Embryonic facial prominence (tissue), 1 donor: Measurements from ENCODE around the gene SUSD1.
"Not testable (repeated sequence)": the region's sequence is repeated elsewhere in the genome, so short reads cannot be mapped to it uniquely, and the experiment has no call there.

Source experiments
- DNase-seq: peaks from one replicate; pipeline ENCODE4 v3.0.0-alpha.2; 2016; ENCODE audit errors: extremely low spot score

The SUSD1 gene

GRCh38 chr9:112129246-112129645 is 45.9 kb downstream of the SUSD1 start:
- no peak for DNase-seq

- DNase-seq = not testable (repeated sequence)
Observed at GRCh38 chr9:112128399-112128798, 46.7 kb downstream of the SUSD1 start.

GRCh38 chr9:112127281-112127680 is 47.8 kb downstream of the SUSD1 start:
- DNase-seq = no peak

- DNase-seq = no peak
Observed at GRCh38 chr9:112125951-112126388, 49.1 kb downstream of the SUSD1 start.

- no peak for DNase-seq
Observed at GRCh38 chr9:112124156-112124555, 50.9 kb downstream of the SUSD1 start.

GRCh38 chr9:112121633-112122032 is 53.5 kb downstream of the SUSD1 start:
- DNase-seq = no peak

- no peak for DNase-seq
Observed at GRCh38 chr9:112120439-112120925, 54.6 kb downstream of the SUSD1 start.

GRCh38 chr9:112120030-112120341 is 55.1 kb downstream of the SUSD1 start:
- no peak for DNase-seq

GRCh38 chr9:112119225-112120029 is 55.7 kb downstream of the SUSD1 start:
- DNase-seq = no peak

- DNase-seq = no peak
Observed at GRCh38 chr9:112118009-112118408, 57.1 kb downstream of the SUSD1 start.

- no peak for DNase-seq
Observed at GRCh38 chr9:112115970-112116753, 58.9 kb downstream of the SUSD1 start.

GRCh38 chr9:112115109-112115508 is 60.0 kb downstream of the SUSD1 start:
- no peak for DNase-seq

- no peak for DNase-seq
Observed at GRCh38 chr9:112112941-112113681, 62.0 kb downstream of the SUSD1 start.

GRCh38 chr9:112112519-112112918 is 62.6 kb downstream of the SUSD1 start:
- DNase-seq = no peak

GRCh38 chr9:112111461-112111860 is 63.6 kb downstream of the SUSD1 start:
- no peak for DNase-seq

- no peak for DNase-seq
Observed at GRCh38 chr9:112110777-112111113, 64.4 kb downstream of the SUSD1 start.

- no peak for DNase-seq
Observed at GRCh38 chr9:112110094-112110776, 64.9 kb downstream of the SUSD1 start.

- no peak for DNase-seq
Observed at GRCh38 chr9:112104901-112105300, 70.2 kb downstream of the SUSD1 start.

- no peak for DNase-seq
Observed at GRCh38 chr9:112104401-112104800, 70.7 kb downstream of the SUSD1 start.

- DNase-seq = no peak
Observed at GRCh38 chr9:112103405-112103804, 71.7 kb downstream of the SUSD1 start.

GRCh38 chr9:112097712-112098688 is 77.1 kb downstream of the SUSD1 start:
- no peak for DNase-seq
